ENCODE measurements around the gene CSMD2. TPM values are rescaled to one million over a fixed set of nuclear protein-coding genes. Genes with fewer than 3 reads are reported as not detected.
A peak's percentile ranks its signal among the peaks of the same experiment; 100 is the strongest.

The CSMD2 gene
- total RNA-seq, 1 experiment from 2014 or later: 2.8 TPM

DNA sequence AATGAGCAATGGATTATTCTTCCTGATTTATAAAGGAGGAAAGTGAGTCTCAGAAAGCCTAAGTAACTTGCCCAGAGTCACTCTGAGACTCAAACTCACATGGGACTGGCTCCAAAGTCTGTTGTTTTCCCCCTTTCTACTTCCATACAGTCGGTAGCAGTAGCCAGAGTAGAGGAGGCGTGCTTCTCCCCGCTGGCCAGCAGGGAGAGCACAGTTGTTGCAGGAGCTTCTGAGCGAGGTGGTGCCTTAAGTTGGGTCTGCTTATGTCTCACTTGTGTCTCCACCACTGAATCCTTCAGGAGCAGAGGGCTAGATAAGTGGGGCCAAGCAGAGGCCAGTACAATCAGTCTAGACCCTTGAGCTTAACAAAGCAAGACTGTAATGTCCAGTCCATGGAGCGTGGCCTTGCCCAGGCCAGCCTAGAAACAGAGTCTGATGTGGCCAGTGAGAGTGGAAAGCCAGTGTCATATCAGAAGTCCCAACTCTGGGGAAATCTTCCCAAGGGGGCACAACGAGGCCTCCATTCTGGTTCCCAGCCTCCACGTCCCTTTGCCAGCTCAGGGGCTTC lies 510.7 kb downstream of the CSMD2 start:
- TF ChIP-seq, protein P1, sequence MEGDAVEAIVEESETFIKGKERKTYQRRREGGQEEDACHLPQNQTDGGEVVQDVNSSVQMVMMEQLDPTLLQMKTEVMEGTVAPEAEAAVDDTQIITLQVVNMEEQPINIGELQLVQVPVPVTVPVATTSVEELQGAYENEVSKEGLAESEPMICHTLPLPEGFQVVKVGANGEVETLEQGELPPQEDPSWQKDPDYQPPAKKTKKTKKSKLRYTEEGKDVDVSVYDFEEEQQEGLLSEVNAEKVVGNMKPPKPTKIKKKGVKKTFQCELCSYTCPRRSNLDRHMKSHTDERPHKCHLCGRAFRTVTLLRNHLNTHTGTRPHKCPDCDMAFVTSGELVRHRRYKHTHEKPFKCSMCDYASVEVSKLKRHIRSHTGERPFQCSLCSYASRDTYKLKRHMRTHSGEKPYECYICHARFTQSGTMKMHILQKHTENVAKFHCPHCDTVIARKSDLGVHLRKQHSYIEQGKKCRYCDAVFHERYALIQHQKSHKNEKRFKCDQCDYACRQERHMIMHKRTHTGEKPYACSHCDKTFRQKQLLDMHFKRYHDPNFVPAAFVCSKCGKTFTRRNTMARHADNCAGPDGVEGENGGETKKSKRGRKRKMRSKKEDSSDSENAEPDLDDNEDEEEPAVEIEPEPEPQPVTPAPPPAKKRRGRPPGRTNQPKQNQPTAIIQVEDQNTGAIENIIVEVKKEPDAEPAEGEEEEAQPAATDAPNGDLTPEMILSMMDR (conservative IDR thresholded peaks at IDR 0.05; ENCODE audit: low read depth, low read length): peak; percentile 62
- no peak for TF ChIP-seq EZH2 (IDR thresholded peaks at IDR 0.05; ENCODE audit: borderline replicate concordance, low read depth, low read length, poor library complexity, severe bottlenecking)
- peak; percentile 48 for DNase-seq (ENCODE audit: low spot score)
- Histone ChIP-seq H3K4me1 (ENCODE audit: insufficient read depth, low read length, poor library complexity, severe bottlenecking) (no peaks in the 10 kb centered on the region), H3K27ac (ENCODE audit: low read depth, low read length, poor library complexity, severe bottlenecking) (no peak overlapping the region), H3K9me3 (ENCODE audit: low read depth, low read length, poor library complexity, severe bottlenecking) (no peaks in the 10 kb centered on the region), H3K4me3 (ENCODE audit: low read depth, low read length, poor library complexity, severe bottlenecking) (no peak overlapping the region), H3K36me3 (ENCODE audit: insufficient read depth, low read length, poor library complexity, severe bottlenecking) (no peaks in the 10 kb centered on the region), H3K27me3 (replicated peaks; ENCODE audit: insufficient read depth, low read depth, low read length, poor library complexity) (no peaks in the 10 kb centered on the region)
- ChIA-PET CTCF (no interaction called here), POLR2A (ENCODE audit: low non-redundant PET) (no interaction called here)
- BruUV-seq (replicated peaks): no TSS peak
- intact Hi-C loops (cut with micrococcal nuclease; ENCODE audit: unreplicated experiment): no loop called here

DNA sequence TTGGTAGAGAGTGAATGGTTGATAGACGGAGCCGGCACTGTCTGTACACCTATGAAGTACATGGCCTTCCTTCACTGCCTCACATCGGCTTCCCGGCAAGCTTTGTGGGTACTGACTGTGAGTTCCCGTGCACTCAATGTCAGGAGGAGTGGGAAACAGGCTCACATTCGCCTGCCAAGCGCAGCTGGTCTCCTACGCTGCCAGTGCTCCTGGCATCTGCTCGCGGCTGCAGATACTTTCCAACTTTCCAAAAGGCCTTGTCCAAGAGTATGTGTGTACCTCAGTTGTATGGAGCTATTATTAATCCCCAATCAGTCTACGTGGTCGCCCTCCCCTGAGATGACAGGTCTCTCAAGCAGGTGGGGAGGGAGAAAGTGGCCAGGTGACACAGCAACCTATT lies 511.8 kb downstream of the CSMD2 start:
- Histone ChIP-seq H3K27ac (ENCODE audit: low read depth, low read length, poor library complexity, severe bottlenecking) (no peak overlapping the region), H3K4me1 (ENCODE audit: insufficient read depth, low read length, poor library complexity, severe bottlenecking) (no peaks in the 10 kb centered on the region), H3K36me3 (ENCODE audit: insufficient read depth, low read length, poor library complexity, severe bottlenecking) (no peaks in the 10 kb centered on the region), H3K27me3 (replicated peaks; ENCODE audit: insufficient read depth, low read depth, low read length, poor library complexity) (no peaks in the 10 kb centered on the region), H3K9me3 (ENCODE audit: low read depth, low read length, poor library complexity, severe bottlenecking) (no peaks in the 10 kb centered on the region), H3K4me3 (ENCODE audit: low read depth, low read length, poor library complexity, severe bottlenecking) (no peak overlapping the region)
- POLR2A ChIA-PET (ENCODE audit: low non-redundant PET): no interaction called here
- TF ChIP-seq, protein P1 (conservative IDR thresholded peaks at IDR 0.05; ENCODE audit: low read depth, low read length): no peak
- no peak for TF ChIP-seq EZH2 (IDR thresholded peaks at IDR 0.05; ENCODE audit: borderline replicate concordance, low read depth, low read length, poor library complexity, severe bottlenecking)
- no peak for DNase-seq (ENCODE audit: low spot score)
- intact Hi-C loops (cut with micrococcal nuclease; ENCODE audit: unreplicated experiment): no loop called here
- CTCF ChIA-PET: no interaction called here
- BruUV-seq (replicated peaks): no TSS peak

GRCh38 chr1:33650708-33651107 lies 514.3 kb downstream of the CSMD2 start:
- Histone ChIP-seq H3K27me3 (replicated peaks; ENCODE audit: insufficient read depth, low read depth, low read length, poor library complexity) (no peaks in the 10 kb centered on the region), H3K36me3 (ENCODE audit: insufficient read depth, low read length, poor library complexity, severe bottlenecking) (no peaks in the 10 kb centered on the region), H3K4me3 (ENCODE audit: low read depth, low read length, poor library complexity, severe bottlenecking) (no peak overlapping the region), H3K9me3 (ENCODE audit: low read depth, low read length, poor library complexity, severe bottlenecking) (no peaks in the 10 kb centered on the region), H3K4me1 (ENCODE audit: insufficient read depth, low read length, poor library complexity, severe bottlenecking) (no peaks in the 10 kb centered on the region), H3K27ac (ENCODE audit: low read depth, low read length, poor library complexity, severe bottlenecking) (no peak overlapping the region)
- no peak for DNase-seq (ENCODE audit: low spot score)
- no TSS peak for BruUV-seq (replicated peaks)
- ChIA-PET POLR2A (ENCODE audit: low non-redundant PET) (no interaction called here), CTCF (no interaction called here)
- TF ChIP-seq EZH2 (IDR thresholded peaks at IDR 0.05; ENCODE audit: borderline replicate concordance, low read depth, low read length, poor library complexity, severe bottlenecking): no peak
- TF ChIP-seq, protein P1 (conservative IDR thresholded peaks at IDR 0.05; ENCODE audit: low read depth, low read length): no peak
- intact Hi-C loops (cut with micrococcal nuclease; ENCODE audit: unreplicated experiment): no loop called here
